ENCODE results near the gene CPHXL2. TPM values are rescaled to one million over a fixed set of nuclear protein-coding genes. Genes with fewer than 3 reads are reported as not detected.

The CPHXL2 gene
- total RNA-seq, 1 donor from 2014 or later = not detected

DNA sequence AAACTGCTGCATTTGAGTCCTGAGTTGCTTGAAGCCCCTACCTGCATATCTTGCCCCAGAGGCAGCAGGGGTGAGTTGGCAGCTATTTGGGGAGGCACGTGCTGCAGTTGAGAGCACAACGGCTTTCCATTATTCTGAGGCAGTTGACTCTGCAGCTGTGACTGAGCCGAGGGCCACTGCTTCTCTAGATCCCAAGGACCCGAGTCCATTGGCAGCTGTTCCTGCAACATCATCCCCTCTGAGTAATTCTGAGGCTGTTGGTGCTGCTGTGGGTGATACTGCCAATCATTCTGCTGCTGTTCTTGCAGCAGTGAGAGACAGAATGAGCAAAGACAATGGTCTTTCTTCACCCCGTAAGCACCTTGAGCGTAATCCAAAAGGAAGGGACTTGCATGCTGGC lies 16.5 kb downstream of the CPHXL2 start:
- Histone ChIP-seq H3K79me2 (ENCODE audit: low read depth) (no peaks in the 10 kb centered on the region), H3F3A (ENCODE audit: low read depth) (no peaks in the 10 kb centered on the region), H4K20me1 (ENCODE audit: low read depth) (no peaks in the 10 kb centered on the region), H3K4me1 (no peaks in the 10 kb centered on the region), H3K9ac (no peak overlapping the region), H3K27ac (no peak overlapping the region), H3K36me3 (peaks cover 12% of the 10 kb centered on the region), H3K27me3 (no peaks in the 10 kb centered on the region), H3K9me3 (ENCODE audit: low read depth) (no peaks in the 10 kb centered on the region), H2AFZ (replicated peaks) (no peak overlapping the region), H3K4me3 (no peak overlapping the region), H3K4me2 (no peak overlapping the region)
- Mint-ChIP-seq H3K4me3 (no peak overlapping the region), H3K27ac (no peak overlapping the region), H3K4me1 (no peaks in the 10 kb centered on the region), H3K27me3 (ENCODE audit: insufficient read depth, low read depth) (peaks cover 2% of the 10 kb centered on the region), H3K36me3 (peaks cover 9% of the 10 kb centered on the region), H3K9me3 (no peaks in the 10 kb centered on the region)
- TF ChIP-seq EZH2 (IDR thresholded peaks at IDR 0.05) = no peak
- no peak for TF ChIP-seq EZH2phosphoT487 (IDR thresholded peaks at IDR 0.05)
- TF ChIP-seq, protein P1, sequence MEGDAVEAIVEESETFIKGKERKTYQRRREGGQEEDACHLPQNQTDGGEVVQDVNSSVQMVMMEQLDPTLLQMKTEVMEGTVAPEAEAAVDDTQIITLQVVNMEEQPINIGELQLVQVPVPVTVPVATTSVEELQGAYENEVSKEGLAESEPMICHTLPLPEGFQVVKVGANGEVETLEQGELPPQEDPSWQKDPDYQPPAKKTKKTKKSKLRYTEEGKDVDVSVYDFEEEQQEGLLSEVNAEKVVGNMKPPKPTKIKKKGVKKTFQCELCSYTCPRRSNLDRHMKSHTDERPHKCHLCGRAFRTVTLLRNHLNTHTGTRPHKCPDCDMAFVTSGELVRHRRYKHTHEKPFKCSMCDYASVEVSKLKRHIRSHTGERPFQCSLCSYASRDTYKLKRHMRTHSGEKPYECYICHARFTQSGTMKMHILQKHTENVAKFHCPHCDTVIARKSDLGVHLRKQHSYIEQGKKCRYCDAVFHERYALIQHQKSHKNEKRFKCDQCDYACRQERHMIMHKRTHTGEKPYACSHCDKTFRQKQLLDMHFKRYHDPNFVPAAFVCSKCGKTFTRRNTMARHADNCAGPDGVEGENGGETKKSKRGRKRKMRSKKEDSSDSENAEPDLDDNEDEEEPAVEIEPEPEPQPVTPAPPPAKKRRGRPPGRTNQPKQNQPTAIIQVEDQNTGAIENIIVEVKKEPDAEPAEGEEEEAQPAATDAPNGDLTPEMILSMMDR (IDR thresholded peaks at IDR 0.05) = no peak
- no peak for DNase-seq (ENCODE audit: low spot score)

GRCh38 chr16:75658175-75658574 lies 18.6 kb downstream of the CPHXL2 start:
- Histone ChIP-seq H3K4me3 (no peak overlapping the region), H3K27me3 (no peaks in the 10 kb centered on the region), H3K4me2 (no peak overlapping the region), H3K27ac (no peak overlapping the region), H3K9ac (no peak overlapping the region), H2AFZ (replicated peaks) (no peak overlapping the region), H3K9me3 (ENCODE audit: low read depth) (no peaks in the 10 kb centered on the region), H4K20me1 (ENCODE audit: low read depth) (peaks cover 6% of the 10 kb centered on the region), H3F3A (ENCODE audit: low read depth) (no peaks in the 10 kb centered on the region), H3K79me2 (ENCODE audit: low read depth) (peaks cover 7% of the 10 kb centered on the region), H3K4me1 (no peaks in the 10 kb centered on the region), H3K36me3 (peaks cover 15% of the 10 kb centered on the region)
- DNase-seq (ENCODE audit: low spot score) = no peak
- H3K27ac Mint-ChIP-seq = no peak overlapping the region
- no peaks in the 10 kb centered on the region for H3K27me3 Mint-ChIP-seq (ENCODE audit: insufficient read depth, low read depth)
- H3K36me3 Mint-ChIP-seq = peaks cover 17% of the 10 kb centered on the region
- H3K4me3 Mint-ChIP-seq = no peak overlapping the region
- TF ChIP-seq EZH2phosphoT487 (IDR thresholded peaks at IDR 0.05) (no peak), EZH2 (IDR thresholded peaks at IDR 0.05) (no peak)
- TF ChIP-seq, protein P1 (IDR thresholded peaks at IDR 0.05) = no peak
- no peaks in the 10 kb centered on the region for H3K9me3 Mint-ChIP-seq
- peaks cover 3% of the 10 kb centered on the region for H3K4me1 Mint-ChIP-seq

DNA sequence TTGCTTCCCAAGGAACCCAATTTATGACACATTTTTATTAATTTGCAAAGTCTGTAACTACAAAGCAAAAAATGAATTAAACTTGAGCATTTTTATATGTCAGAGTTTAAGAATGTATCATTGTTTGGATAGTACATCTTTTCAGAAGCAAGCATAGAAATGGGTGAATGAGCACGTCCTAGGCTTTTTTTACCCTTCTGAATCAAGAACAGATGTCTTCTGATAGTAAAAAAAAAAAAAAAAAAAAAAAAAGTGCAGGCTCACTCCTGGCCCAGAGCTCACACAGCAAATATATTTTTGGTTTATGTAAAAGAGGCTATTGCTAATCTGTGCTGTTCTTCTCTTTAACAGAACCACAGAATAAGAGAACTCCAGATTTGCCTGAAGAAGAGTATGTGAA lies 22.9 kb downstream of the CPHXL2 start:
- no peak overlapping the region for H3K27ac Mint-ChIP-seq
- TF ChIP-seq, protein P1 (IDR thresholded peaks at IDR 0.05) = no peak
- TF ChIP-seq EZH2phosphoT487 (IDR thresholded peaks at IDR 0.05) (no peak), EZH2 (IDR thresholded peaks at IDR 0.05) (no peak)
- peaks cover 12% of the 10 kb centered on the region for H3K4me1 ChIP-seq
- no peak overlapping the region for H3K4me3 Mint-ChIP-seq
- H2AFZ ChIP-seq (replicated peaks) = no peak overlapping the region
- no peak overlapping the region for H3K27ac ChIP-seq
- peaks cover 50% of the 10 kb centered on the region for H3K79me2 ChIP-seq (ENCODE audit: low read depth)
- DNase-seq (ENCODE audit: low spot score) = no peak
- H3K9ac ChIP-seq = no peak overlapping the region
- H3K27me3 Mint-ChIP-seq (ENCODE audit: insufficient read depth, low read depth) = peaks cover under 1% of the 10 kb centered on the region
- peaks cover under 1% of the 10 kb centered on the region for H3F3A ChIP-seq (ENCODE audit: low read depth)
- no peaks in the 10 kb centered on the region for H3K9me3 ChIP-seq (ENCODE audit: low read depth)
- H3K9me3 Mint-ChIP-seq = no peaks in the 10 kb centered on the region
- peaks cover 20% of the 10 kb centered on the region for H3K4me1 Mint-ChIP-seq
- H4K20me1 ChIP-seq (ENCODE audit: low read depth) = peaks cover 35% of the 10 kb centered on the region
- peaks cover 15% of the 10 kb centered on the region for H3K36me3 ChIP-seq
- no peak overlapping the region for H3K4me3 ChIP-seq
- H3K4me2 ChIP-seq = no peak overlapping the region
- peaks cover 33% of the 10 kb centered on the region for H3K36me3 Mint-ChIP-seq
- H3K27me3 ChIP-seq = no peaks in the 10 kb centered on the region
